Stimulated activated CD8-positive, alpha-beta memory T cell treated with anti-CD3 and anti-CD28 coated beads, Interleukin-15, amount 100 ng/mL, for 24 hours (primary cell): ENCODE data around the gene FAM25G.
"Not testable (repeated sequence)": the region's sequence is repeated elsewhere in the genome, so short reads cannot be mapped to it uniquely, and the experiment has no call there.

ENCODE experiments used
- DNase-seq: peaks from one replicate; pipeline ENCODE4 v3.0.0-alpha.2; 2020; ENCODE audit warnings: low read depth

The FAM25G gene

DNA sequence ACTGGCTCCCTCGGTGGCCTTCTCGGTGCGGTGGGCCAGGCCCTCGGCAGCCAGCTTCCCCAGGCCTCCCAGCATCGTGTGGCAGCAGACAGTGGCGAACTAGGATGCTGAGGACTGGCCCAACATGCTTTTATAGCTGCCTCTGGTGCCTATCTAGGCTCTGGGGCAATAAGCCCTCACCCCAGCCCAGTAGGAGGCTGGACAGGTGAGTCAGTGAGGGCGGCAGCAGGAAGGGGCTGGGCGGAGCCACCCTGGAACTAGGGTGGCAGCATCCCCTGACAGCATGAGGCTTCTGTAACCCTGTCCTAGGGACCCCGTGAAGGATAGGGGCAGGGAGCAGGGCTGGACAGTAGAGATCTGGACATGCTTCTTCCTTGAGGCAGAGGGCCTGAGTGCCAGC lies at the start of gene FAM25G:
TSS of gene FAM25G (minus strand) at position 101 of the 400 bp plus-strand sequence. CDS start at position 75, 26 bp downstream.
- DNase-seq: not testable (repeated sequence)

DNA sequence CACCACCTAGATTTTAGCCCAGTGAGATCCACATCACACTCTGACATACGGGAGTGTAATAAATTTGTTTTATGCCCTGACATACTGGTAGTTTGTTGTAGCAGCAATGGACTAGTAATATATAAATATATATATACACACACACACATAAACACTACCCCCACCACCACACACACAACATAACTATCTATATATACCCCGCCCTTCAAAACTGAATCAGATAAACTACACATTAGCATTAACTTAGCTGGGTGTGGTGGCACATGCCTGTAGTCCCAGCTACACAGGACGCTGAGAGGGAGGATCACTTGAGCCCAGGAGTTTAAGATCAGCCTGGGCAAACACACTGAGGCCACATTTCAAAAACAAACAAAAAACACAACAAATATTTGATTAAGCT lies 44.9 kb upstream of the FAM25G start:
- not testable (repeated sequence) for DNase-seq

DNA sequence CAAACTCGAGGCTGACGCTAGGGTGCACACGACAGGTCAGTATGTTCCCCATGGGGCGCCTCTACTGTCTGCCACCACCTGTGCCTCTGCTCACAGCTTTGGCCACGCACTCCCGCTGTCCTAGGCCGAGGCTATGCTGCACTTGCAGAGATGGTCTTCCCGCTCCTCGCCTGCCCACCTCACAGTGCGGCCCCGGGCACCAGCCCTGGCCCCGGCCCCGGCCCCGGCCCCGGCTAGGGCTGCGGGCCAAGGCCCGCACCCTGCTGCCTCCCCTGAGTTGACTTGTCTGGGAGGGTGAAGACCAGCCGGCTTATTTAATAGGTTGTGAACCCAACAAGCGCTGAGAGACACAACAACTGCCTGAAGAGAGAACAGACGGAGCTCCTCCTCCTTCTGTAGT lies 32.0 kb upstream of the FAM25G start, which contains the start of gene AGAP9:
TSS of gene AGAP9 (minus strand) at position 164 of the 400 bp plus-strand sequence. CDS start at position 52, 112 bp downstream.
- DNase-seq: not testable (repeated sequence)

DNA sequence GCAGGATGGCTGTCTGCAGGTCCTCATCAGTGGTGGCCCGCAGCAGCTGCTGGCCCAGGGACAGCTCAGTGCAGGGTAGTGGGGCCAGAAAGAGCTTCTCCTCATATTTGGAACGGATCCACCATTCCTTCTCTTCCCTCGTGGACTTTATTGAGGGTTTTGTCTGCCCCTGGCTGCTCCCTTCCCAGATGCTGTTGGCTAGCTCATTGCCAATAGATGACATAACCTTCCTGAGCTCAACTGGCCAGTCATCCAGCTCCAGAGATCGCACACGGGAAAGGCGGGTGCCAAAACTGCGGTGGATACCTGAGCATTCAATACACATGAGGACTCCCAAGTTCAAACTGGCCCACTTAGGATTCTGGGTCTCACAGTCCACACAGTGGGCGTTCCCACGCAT lies 10.8 kb upstream of the FAM25G start:
- not testable (repeated sequence) for DNase-seq

DNA sequence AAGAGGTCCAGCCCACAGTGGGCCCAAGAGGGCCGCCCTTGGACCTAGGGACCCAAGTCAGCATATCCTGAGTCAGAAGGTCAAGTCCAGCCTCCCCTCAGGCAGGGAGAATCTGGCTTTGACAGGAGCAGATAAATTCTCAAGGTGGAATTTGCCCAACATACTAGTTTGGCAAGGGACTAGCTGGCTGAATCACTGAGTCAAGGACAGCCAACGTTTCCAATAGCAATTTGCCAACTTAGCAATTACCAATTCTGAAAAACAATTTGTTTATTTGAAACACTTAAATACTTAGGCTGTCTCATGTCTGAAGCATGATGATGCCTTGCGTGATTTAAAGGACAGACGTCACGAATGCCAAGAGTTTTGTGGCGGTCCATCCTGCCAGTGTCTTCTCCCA lies 2.7 kb upstream of the FAM25G start:
- not testable (repeated sequence) for DNase-seq

DNA sequence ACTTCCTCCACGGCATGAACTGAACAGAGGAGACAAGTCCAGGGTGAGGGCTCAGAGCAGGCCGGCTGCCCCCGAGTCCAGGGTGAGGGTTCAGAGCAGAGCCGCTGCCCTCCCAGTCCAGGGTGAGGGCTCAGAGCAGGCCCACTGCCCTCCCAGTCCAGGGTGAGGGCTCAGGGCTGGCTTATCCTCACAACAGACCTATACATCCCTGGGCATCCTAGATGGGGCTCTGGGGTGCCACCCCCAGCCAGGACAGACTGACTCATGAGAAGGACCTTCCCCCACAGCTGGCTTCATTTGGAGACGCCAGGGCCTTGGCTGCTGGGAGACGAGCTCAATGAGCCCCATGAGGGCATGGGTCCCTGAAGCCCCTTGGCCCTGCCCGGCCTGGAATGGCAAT lies 1.9 kb downstream of the FAM25G start:
- DNase-seq: not testable (repeated sequence)

DNA sequence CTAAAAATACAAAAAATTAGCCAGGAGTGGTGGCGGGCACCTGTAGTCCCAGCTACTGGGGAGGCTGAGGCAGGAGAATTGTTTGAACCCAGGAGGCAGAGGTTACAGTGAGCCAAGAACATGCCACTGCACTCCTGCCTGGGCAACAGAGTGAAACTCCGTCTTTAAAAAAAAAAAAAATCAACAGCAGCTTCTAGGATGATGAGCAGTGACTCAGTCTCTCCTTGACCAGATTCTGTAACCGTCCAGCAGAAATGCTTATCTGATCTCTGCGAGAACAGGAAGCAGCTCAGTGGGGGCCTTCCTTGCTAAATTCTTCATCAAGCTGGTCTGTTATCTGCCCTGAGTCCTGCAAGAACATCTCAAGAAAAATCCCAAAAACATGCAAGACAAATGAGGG lies 5.6 kb downstream of the FAM25G start:
- DNase-seq: not testable (repeated sequence)

DNA sequence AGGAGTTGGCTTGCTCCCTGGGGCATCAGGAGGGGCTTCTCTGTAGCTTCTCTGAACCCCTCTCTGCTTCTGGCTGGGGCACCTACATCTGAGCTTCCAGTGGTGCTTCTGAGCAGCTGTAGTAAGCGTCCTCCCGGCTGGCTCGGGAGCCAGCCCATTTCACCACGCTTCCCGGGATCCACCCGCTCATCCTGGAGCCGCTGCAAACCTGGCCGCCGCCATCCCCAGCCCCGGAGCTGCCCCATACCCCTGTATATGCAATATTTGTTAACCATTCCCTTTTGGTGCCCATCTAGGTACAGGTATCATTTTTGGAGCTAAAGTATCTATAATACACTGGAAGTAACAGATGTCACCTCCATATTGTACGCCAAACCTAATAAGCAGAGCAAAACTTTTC lies 6.7 kb downstream of the FAM25G start:
- not testable (repeated sequence) for DNase-seq

DNA sequence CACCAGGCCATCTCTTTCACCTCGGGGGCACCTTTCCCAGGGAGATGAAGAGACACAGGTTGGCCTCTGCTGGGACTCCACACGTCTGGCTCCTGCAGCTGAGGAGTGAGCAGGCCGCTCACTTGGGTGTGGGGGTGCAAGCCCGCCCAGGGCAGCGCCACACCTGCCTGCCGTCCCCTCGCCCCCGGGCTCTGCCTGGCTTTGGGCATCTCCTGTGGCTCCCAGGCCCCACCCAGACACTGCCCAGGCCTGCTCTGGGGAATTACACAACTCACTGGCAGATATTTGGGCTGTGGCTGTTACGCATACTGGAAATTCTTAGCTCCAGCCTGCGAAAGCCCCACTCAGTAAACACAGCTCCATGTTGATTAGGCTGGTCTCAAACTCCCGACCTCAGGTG lies 7.6 kb downstream of the FAM25G start, which contains the start of gene ANXA8:
TSS of gene ANXA8 (minus strand) at position 193 of the 400 bp plus-strand sequence. CDS start at position 11, 182 bp downstream.
- DNase-seq: not testable (repeated sequence)

DNA sequence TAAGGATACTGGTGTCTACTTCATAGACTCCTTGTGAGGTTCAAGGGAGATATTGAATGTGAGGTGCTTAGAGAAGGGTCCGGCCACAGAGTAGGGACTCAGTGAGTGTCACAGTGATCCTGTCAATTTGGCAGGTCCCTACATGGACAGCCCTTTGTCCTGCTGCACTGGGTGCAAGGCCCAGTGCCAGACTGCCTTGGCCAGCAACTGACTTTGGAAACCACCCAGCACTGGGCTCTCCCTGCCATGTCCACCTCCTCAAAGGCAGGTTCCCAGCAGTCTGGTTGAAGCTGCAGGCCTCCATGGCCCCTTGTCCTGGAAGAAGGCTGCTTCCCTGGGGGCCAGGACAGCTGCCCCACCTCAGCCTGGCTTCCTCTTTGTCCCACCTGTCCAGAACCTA lies 9.1 kb downstream of the FAM25G start:
- DNase-seq: not testable (repeated sequence)

DNA sequence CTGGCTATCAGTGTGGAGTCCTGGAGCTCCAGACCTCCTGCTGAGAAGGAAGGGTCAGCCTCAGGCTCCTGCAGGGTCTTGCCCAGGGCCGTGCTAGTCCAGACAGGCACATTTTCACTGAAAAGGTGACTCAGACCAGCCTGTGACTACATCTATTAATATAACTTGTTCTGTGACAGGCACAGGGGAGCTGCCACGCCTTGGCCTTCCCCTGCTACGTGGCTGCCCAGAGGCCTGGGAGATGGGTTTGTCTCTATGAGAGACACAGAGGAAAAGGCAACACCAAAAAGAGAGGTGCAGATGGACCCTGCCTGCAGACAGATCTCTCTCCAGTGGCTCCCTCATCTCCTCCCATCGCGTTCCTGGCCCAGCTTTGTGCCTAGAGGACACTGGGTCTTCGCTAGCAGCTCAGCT lies 9.7 kb downstream of the FAM25G start:
- DNase-seq: not testable (repeated sequence)

DNA sequence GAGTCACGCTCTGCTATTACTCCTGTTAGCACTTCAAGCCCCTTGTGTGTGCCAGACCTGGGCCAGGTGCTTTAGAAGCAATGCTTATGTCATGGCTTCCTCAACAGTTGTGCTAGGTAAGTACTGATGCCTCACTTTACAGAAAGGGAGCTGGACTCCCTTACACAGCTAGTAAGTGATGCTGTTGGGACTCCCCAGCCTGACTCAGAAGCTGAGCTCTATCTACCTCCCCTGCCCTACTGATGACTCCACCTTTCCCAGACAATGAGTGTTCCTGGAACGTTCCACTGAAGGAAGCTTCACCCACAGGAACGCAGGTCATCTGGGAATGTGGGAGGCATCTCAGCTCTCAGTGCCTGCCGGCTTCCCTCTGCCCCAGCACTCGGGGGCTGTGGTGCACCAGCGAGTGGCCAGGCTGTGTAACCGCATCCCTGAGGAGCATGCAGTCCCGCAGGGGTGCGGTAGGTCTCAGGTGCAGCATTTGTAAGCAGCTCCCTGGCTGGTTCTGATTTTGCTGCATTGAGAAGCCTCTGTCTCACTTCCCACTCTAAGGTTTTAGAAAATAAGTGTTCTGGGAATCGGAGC lies 10.2 kb downstream of the FAM25G start:
- DNase-seq: not testable (repeated sequence)

DNA sequence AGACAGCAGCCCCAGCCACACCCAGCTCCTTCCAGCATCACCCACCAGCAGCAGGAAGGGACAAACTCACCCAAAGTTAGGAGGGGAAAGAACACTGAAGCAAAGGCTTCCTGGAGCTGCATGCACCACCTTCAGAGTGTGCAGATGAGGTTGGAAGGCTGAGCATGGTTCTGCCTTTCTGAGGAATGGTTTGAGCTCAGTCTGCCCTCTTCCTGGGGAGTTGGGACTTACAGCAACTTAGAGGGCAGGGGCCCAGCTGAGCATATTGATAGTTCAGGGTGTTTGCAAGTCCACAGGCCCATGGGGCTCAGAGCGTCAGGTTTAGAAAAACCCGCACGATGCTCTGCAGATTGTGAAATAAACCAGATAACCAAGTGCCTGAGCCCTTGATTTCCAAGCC lies 11.4 kb downstream of the FAM25G start:
- DNase-seq: not testable (repeated sequence)

DNA sequence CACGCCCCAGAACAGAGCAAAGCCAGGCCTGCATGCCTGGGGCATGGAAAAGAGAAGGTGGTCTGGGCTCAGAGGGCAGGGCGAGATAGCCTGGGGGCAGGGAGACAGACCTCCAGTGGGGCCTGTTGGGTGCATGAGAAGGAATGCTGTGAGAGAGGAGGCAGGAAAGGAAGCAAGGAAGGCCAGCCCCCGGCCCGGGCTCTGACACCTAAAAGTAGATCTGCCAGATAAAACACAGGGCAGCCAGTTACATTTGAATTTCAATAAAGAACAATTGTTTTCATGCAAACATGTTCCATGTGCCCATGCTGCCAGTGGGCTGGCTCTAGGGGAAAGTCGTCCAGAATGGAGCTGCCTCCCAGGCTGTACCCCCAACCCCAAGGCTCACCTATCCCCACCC lies 13.4 kb downstream of the FAM25G start:
- DNase-seq: not testable (repeated sequence)

DNA sequence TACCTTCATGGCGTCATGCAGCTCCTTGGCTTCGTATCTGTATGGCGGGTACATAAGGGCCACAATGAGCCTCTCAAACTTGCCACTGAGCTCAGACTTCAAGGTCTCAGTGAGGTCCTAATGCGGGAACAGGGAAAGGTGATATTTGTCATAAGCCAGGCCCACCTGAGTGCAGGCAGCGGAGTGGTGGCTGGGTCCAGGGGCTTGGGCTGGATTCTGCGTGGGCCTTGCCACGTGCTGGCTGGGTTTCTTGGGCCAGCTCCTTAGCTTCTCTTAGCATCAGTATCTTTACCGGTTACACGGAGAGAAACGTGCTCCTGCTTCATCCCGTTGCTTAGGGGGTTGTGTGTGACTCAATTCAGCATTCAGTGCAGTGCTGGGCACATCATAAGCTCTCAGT lies 14.4 kb downstream of the FAM25G start:
- not testable (repeated sequence) for DNase-seq

DNA sequence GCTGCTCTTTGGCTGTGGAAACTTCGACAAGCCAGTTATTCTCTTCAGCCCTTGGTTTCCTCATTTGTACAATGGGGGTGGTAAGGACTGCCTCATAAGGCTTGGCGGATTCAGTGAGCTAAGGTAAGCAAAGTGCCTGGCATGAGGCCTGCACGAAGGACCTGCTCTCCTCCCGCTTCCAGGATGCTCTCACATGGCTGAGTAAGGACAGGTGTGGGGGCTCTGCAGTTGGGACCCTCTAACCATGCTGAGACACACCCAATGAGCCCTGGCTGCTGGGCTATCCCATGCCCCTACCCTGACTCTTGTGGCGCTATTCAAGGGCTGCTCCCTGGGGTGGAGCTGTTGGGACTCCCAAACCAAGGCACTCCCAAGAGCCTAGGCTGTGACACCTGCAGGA lies 16.4 kb downstream of the FAM25G start:
- not testable (repeated sequence) for DNase-seq

DNA sequence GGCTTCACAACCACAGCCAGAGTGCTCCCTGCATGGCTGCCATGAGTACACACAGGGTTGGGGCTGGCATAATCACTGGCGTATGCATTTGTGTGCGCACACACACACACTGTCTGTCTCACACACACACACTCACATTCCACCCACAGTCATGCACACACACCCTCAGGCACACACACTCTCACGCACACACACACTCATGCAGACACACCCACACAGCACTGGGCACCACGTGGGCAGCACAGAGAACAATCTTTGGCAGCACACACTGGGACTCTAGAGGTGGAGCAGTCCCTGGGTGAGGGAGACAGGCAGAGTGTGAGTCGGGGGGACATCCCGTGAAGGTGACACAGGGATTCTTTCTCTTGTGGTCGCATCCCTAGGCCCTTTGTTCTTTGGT lies 18.0 kb downstream of the FAM25G start:
- DNase-seq: not testable (repeated sequence)

DNA sequence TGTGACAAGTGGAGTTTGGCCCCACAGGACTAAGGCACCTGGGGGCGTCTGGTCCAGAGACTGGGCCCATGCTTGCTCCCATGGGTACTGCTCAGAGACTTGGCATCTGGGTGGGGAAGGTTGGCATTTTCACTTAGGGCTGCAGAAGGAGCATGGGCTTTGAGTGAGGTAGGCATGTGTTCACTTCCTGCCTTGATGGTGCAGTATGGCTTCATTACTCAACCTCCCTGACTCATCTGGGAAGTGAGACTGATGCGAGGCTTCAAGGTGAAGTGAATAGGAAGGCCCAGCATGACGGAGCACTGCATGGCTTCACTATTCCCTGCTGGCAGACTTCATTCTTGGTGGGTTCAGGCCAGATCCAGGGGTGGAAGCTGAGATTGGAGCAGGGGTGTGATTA lies 18.9 kb downstream of the FAM25G start:
- not testable (repeated sequence) for DNase-seq

DNA sequence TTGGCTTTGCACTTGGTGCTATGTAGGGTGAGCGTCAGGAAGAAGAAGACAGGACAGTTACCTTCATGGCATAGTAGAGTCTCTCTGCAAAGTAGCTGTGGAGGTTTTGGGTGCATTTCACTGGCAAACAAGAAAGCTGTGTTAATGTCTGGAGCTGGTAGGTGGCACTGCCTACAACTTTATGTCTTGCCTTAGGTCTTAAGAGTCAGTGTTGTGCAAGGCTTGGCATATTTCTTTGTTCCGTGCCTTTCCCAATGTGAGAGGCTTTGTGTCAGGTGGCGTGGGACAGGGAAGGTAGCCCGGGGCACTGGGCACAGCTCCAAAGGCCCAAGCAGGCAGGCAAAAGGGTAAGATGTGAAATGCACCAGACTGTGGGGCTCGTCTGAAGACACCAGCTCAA lies 19.4 kb downstream of the FAM25G start:
- not testable (repeated sequence) for DNase-seq

DNA sequence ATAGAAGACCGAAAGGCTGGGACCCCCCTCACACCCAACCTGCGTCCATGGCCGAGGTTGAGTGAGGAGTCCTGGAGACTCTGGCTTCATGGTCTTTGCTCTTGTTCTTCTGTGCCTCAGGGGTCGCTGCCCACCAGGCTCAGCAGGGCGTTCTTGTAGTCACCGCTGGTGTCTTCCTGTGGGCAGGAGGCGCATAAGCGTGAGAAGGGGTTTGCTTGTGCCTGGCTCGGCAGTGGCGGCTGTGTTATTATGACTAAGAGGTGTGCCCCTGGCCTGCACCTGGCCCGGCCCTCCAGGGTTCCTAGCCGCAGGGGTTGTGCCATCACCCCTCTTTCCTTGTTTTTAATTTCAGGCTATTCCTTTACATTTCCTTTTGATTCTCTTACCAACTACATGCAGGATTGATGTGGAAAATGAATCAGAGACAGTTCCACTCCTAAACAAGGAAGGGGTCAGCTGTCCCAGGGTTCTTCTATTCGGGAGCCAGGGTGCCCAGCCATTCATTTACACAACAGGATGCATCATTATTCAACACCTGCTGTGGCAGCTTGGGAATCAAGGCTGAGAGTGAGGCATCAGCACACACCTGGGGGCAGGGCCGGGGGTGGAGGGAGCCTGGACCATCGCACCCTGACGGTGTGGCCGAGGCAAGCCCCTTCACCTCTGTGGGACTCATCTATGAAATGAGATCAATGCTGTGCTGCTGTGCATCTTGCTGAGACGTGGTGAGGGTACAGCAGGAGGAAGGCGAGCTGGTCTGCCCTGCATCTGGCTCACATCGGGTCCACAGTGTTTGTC lies 22.6 kb downstream of the FAM25G start:
- DNase-seq: not testable (repeated sequence)

DNA sequence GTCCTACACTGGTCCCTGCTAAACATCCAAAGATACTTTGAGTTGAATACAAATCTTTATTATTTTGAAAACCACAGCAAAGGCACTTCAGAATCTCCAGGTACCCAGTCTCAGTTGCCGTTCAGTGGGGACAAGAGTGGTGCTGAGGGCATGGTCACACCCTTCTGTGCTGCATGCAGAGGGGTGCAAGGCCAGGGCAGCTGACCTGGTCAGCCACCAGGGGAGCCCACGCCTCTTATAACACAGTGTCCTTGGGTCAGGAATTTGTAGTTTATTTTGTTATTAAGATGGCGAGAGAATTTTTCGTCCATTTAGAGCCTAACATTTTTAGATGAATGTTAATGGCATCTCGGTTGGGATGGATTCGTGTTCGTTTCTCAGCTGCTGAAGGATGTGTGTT lies 23.5 kb downstream of the FAM25G start:
- DNase-seq: not testable (repeated sequence)

DNA sequence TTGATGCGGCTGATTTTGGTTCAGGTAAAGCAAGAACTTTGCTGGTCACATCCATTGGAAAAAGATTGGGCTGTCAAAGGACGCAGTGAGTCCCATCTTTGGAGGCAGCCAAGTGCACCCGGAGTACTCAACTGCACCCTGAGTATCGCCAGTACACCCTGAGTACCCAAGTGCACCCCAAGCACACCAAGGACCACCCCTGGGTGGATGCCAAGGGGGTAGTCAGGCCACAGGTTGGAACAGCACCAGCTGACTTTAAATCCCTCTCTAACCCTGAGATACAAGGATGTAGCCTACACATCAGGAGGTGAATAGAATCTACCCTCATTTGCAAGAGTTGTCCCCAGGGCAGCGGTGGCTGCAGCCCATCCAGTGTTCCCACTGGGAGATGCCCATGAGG lies 24.0 kb downstream of the FAM25G start:
- not testable (repeated sequence) for DNase-seq
